KG1 (cell line): Measurements from ENCODE around the gene RPUSD1.
A peak's percentile ranks its signal among the peaks of the same experiment; 100 is the strongest.

Experiments used
- DNase-seq: peaks from one replicate; lab custom pipeline; 2025; lab: John Stamatoyannopoulos, UW

RPUSD1 gene

DNA sequence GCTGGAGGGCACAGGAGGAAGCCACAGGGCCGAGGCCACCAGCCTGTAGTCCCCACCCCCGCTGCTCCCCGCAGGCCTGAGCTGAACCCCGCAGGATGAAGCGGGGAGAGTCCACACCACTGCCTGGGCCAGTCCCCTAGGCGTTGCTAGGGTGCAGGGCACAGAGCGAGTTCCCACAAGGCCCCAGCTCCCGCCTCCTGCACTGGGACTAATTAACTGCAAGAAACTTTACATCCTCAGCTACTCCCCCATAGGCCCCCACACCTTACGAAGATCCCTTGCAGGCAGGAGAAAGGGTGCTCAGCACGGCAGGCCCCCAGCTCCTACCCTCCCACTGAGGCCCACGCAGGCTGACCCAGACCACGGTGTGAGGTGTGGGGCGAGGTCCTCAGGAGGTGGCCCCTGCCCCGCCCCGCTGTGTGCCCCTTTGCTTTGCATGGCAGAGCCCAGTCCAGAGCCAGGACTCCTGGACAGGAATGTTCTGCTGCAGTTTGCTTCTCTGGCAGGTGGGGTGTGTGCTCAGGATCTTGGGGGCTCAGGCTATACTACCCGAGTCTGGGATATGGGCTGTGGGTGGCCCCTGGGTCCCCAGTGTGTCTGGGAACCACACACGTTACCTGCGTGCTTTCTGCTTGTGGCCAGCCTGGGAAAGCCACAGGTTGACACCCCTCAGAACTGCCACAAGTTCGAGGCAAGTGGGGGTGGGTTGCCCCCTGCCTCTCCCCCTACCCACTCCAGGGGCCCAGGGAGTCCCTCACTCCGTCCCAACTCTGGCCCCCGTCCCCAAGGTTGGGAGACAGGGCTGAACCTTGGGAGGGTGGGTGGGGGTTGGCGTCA is 11.1 kb upstream of the RPUSD1 start:
- DNase-seq = no peak

DNA sequence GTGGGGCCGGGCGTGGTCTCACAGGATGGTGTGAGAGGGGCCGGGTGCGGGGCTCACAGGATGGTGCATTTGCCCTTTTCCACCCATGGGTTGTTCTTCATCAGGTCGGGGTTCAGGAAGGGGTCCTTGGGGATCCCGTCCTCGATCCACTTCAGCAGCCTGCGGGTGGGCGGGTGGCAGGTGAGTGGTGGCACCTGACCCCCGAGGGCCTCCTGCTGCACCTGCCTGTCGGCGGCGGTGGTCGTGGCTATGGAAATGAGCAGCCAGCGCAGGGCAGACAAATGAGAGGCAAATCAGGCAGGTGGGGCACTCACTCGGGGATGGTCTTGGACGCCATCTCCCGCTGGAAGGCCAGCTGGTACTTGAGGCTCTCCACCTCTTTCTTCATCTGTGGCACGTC is 10.5 kb upstream of the RPUSD1 start:
- no peak for DNase-seq

DNA sequence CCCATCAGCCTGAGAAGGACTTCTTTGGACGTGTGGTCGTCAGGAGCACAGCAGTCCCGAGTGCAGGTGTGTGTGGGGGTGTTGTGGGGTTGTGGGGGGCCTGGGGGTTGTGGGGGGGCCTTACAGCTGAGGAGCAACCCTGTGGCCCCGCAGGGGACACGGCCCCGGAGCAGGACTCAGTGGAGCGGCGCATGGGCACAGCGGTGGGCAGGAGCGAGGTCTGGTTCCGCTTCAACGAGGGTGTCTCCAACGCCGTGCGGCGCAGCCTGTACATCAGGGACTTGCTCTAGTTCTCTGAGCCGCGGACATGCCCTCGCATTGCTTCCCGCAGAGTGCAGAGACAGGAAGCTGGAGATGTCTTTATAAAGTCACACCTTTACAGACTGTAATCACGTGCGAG is 9.5 kb upstream of the RPUSD1 start:
- no peak for DNase-seq

DNA sequence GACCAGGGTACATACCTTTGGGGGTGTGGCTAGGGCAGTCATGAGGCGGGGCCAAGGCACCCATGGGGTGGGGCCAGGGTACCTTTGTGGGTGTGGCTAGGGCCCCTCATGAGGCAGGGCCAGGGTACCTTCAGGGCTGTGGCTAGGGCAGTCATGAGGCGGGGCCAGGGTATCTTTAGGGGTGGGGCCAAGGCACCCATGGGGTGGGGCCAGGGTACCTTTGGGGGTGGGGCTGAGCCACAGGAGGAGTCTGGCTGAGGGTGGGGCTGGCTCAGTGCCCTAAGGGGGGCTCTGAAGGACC is 8.9 kb upstream of the RPUSD1 start:
- DNase-seq = no peak

DNA sequence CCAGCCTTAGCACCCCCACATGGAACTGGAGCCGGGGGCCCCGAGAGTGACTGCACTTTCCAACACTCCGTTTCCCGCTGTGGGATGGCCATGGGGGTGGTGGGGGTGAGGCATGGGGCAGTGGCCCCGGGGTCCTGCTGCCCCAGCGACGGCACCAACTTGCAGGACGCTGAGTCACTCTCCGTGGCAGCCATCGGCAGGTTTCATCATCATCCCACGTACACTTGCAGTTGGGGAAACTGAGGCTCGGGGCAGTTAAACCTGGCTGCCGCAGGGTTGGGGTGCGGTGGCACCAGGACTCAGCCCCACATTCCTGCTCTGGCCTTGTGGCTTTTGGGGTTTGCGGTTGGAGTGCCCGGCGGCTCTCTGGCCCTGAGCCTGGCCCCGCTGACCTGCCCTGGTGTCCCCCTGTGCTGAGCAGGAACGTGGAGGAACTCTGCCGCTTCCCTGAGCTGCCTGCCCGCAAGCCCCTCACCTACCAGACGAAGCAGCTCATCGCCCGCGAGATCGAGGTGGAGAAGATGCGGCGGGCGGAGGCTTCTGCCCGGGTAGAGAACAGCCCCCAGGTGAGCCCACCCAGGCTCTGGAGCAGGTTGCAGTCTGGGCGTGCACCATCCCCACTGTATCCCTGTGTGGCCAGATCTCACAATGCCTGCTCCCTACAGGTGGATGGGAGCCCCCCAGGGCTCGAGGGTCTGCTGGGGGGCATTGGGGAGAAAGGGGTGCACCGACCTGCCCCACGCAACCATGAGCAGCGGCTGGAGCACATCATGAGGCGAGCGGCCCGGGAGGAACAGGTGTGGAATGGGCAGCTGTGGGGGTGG is 8.3 kb upstream of the RPUSD1 start:
- no peak for DNase-seq

DNA sequence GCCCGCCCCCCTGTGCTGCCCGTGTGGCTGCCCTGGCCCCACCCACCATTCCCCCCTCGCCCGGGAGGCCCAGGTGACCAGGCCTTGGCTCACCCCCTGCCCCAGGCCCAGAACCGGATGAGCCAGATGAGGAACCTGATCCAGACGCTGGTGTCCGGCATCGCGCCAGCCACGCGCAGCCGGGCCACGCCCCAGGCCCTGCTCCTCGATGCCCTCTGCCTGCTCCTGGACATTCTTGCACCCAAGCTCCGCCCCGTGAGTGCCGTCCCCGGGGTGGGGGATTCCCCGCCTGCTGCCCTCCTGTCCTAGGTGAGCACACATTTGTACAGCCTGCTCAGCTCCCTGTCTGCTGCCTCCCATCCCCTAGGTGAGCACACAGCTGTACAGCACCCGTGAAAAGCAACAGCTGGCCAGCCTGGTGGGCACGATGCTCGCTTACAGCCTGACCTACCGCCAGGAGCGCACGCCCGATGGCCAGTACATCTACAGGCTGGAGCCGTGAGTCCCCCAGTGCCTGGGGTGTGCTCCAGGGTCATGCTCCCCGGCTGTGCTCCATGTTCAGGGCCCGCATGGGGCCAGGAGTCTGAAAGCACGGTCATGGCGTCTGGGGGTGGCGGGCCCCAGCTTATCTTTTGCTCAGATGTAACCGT is 7.5 kb upstream of the RPUSD1 start:
- DNase-seq = no peak

DNA sequence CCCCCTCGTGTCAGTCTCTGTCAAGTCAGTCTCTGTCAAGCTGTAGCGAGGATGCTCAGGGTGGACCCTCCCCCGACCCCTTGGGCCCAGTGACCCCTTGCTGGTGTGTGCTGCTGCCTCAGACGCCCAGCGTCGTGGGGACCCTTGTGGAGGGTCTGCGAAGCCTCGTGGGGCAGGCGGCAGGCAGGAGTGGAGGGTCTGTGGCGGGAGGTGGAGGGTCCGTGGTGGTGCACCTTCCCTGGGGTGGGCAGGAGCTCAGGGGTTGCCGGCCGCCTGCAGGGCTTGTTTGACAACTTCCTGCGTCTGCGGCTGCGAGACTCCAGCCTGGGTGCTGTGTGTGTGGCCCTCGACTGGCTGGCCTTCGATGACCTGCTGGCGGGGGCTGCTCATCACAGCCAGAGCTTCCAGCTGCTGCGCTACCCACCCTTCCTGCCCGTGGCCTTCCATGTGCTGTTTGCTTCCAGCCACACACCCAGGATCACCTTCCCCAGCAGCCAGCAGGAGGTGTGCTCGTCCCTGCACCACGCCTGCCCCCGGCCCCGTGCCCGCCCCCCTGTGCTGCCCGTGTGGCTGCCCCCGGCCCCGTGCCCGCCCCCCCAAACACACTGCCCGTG is 6.8 kb upstream of the RPUSD1 start:
- no peak for DNase-seq

DNA sequence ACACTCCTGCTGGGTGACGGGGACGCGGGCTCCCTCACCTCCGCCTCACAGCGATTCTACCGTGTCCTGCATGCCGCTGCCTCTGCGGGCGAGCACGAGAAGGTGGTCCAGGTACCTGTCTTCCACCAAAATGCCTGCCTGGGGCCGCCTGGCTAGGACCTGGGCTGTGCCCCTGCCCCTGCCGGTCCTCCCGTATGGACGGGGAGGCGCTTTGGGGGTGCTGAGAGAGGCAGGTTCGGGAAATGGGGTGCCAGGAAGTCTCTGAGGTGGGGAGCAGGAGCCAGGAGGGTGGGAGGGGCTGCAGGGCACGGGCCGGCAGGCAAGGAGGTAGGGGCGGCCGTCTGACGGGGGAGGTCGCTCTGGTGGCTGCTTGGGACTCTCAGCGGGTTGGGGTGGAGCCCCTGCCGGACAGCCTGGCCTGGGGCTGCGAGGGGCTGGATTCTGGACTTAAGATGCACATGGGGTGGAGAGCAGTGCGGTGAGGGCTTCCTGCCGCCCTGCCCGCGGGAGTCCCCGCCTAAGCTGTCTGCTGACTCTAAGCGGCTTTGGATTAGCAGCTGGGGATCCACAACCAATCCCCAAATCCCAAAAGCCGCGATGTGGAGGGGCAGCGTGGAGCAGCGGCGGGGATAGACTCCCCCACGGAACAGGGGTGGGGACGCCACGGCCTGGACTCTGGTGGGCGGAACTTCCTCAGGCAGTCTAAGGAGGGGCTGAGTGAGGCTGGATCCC is 6.1 kb upstream of the RPUSD1 start:
- no peak for DNase-seq

DNA sequence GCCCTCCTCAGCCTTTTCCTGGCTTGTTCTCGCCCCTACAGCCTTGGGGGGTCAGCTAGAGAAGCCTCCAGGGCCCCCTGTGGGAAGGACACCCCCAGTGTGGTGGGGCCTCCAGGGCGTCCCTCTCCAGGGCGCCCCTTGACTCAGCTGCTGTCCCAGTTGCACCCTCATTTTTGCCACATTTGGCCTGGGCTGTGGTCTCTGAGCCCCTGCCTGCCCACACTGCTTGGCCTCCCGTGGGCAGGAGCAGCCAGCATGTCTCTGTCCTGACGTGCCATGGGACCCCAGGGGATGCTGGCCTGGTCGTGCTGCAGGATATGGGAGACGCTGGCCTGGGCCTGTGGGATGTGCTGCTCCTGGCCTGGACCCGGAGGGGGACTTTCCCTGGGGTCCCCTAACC is 5.2 kb upstream of the RPUSD1 start:
- DNase-seq = no peak

DNA sequence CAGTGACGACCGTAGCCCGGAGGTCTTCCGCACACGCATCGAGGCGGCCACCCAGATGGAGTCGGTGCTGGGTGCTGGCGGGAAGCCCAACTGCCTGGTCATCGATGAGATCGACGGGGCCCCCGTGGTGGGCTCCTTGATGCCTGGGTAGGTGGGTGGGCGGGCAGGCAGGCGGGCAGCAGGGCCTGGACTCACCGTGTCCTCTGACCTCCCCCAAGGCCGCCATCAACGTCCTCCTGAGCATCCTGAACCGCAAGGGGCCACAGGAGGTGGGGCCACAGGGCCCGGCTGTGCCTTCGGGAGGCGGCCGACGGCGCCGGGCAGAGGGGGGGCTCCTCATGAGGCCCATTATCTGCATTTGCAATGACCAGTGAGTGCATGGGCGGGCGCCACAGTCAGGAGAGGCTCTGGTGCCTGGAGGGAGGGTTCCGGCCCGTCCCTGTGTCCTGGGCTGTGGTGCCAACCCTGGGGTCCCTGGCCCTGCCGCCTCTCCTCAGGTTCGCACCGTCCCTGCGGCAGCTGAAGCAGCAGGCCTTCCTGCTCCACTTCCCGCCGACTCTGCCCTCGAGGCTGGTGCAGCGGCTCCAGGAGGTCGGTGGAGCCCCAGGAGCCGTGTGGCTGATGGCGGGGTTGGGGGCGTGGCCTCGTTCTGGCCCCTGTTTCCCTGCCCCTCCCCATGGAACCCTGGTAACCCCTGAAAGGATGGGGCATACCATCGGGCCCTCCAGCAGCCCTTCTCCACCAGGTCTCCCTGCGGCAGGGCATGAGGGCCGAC is 4.2 kb upstream of the RPUSD1 start:
- DNase-seq = no peak

DNA sequence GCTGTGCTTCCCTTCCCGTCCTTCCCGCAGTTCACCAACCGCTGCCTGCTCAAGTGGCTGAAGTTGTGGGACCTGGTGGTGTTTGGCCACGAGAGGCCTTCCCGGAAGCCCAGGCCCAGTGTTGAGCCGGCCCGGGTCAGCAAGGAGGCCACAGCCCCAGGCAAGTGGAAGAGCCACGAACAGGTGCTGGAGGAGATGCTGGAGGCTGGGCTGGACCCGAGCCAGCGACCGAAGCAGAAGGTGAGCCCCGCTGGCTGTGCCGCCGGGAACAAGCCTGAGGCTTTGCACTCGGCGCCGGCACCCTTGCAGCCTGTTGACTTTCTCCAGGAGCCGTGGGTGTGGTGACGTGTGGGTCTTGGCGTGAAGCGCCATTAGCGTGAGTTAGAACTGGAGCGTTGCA is 3.0 kb upstream of the RPUSD1 start:
- DNase-seq = no peak

DNA sequence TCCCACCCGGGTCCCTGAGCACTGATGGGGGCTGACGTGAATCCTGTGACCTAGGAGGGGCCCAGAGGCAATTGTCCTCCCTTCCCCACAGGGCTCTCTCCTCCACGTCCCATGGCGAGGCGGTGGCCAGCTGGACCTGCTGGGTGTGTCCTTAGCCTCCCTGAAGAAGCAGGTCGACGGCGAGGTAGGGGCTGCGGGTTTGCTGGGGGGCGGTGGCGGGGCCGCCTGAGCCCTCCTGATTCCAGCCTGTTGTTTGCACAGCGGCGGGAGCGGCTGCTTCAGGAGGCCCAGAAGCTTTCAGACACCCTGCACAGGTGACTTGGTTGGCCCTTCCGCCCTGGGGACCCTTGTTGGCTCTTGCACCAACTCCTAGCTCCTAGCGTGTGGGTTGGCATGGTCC is 1.9 kb upstream of the RPUSD1 start:
- no peak for DNase-seq

DNA sequence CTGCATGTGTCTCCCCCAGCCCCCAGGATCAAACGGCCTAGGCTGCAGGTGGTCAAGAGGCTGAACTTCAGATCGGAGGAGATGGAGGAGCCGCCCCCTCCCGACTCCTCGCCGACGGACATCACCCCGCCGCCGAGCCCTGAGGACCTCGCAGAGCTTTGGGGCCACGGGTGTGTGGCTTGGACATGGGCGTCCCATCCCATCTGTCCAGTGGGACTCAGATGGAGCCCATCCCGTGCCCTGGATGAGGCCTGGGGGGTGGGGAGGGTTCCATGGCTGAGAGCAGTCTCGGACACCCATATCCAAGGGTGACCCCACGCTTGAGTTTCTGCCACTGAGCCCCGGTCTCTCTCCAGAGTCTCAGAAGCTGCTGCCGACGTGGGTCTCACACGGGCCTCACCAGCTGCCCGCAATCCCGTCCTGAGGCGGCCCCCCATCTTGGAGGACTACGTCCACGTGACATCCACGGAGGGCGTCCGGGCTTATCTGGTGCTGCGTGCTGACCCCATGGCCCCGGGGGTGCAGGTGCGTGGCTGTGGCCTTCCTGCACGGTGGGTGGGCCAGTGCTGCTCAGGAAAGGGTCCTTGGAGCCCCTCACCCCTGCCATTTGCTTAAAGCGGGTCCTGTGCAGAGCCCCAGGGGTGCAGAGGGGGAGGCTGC is 1.1 kb upstream of the RPUSD1 start:
- no peak for DNase-seq

DNA sequence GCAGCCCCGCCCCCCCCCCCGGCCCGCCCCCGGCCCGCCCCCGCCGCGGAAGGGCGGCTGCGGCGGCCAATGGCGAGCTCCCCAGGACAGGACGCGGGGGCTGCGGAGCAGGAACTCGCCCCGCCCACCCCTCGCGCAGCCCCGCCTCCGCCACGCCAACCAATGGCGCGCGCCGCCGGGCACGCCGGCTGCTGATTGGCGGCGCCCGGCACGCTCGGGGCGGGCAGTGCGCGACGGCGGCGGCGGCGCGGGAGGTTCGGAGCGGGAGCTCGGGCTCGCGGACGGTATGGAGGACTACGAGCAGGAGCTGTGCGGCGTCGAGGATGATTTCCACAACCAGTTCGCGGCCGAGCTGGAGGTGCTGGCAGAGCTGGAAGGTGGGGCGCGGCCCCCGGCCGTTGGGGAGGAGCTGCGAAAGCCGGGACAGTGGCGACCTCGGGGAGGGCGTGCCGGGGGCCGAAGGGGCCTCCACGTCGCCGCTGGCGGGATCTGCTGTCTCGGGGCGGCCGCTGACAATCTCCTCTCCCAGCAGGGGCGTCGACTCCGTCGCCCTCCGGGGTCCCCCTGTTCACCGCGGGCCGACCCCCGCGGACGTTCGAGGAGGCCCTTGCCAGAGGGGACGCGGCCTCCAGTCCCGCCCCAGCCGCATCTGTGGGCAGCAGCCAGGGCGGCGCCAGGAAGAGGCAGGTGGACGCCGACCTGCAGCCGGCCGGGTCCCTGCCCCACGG is 382 bp upstream of the RPUSD1 start, which contains the start of gene CHTF18:
Gene CHTF18, plus strand, starts transcription at position 222 of the 728 bp plus-strand sequence. Its CDS starts 65 bp downstream, at position 287.
- peak; percentile 79 for DNase-seq

DNA sequence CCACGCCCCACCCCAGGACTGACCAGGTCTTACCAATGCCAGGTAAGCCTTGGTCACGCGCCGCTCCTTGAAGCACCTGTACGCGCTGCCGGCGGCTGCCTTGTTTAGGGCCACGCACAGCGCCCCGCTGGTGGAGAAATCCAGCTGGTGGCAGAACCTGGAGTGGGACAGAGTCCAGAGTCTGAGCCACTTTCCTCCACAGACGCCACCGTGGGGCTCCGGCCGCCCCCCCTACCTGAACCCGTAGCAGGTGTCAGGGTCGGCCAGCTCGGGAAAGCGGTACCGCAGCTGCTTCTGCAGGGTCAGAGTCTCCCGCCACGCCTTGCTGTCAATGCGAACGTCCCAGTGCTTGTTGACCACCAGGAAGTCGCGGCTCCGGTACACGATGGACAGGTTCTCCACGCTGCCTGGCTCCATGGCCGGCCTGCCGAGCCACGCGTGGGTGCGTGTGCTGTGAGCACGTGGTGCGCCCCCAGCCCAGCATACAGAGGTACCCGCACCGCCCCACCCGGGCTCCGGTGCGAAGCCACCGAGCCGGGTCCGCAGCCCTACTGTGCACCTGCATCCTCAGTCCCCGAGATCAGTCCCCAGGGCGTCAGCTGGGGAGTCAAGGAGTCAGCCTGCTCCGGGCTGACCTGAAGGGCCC is 737 bp downstream of the RPUSD1 start:
- DNase-seq = no peak

DNA sequence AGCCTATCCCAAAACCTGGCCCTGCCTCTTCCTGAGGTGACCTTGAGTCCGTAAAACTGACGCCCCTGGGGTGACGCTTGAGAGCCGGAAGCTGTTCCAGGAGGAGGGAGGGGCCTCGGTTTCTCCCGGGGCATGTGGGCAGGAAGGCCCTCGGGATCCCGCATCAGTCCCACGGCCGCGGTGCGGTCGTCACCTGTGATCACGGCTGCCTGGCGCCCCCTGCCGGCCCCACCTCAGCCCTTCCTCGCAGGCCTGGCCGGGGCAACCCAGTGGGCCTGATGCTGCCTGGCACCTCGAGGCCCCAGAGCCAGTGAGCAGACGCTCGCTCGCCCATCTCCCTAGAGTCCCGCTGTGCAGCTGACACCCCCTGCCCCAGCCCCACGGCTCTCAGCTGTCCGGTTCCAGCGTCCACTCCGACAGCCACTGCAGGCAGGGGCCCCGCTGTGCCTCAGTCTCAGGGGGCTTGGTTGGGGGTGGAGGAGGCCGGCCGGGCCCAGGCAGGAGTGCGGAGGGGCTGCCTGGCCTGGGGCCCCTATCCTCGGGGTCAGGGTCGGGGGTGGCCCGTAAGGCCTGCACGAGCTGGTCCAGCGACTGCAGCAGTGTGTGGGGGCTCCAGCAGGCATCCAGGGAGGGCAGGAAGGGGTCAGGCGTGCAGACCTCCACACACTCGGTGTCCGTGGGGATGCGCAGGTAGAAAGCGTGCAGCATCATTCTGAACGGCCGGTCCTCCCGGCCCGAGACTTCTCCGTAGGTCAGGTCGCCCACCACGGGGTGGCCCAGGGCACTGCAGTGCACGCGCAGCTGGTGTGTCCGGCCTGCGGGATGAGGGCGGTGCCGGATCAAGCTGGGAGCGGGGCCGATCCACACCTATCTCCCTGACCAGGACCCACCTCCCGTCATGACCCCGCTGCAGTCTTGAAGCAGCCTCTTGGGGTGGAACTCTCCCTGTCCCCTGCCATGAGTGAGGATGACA is 2.3 kb downstream of the RPUSD1 start:
- no peak for DNase-seq

DNA sequence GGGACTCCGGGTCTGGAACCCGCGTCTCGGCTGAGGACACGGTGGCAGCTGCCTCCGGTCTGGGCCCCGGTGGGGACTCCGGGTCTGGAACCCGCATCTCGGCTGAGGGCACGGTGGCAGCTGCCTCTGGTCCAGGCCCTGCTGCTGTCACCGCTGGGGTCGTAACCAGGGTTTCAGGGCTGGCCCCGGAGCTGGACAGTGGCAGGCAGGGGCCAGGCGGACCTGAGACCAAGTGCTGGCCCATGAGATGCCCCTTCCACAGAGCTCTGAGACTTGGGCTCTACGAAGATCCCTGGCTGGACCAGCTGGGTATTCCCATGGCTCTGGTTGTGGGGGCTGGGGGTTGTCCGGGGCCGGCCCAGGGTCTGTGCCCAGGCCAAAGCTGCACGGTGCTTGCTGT is 3.8 kb downstream of the RPUSD1 start:
- DNase-seq = no peak
